HFFc6 (cell line): ENCODE measurements around the gene HTR2A. TPM values are rescaled to one million over a fixed set of nuclear protein-coding genes. Genes with fewer than 3 reads are reported as not detected.
A peak's percentile ranks its signal among the peaks of the same experiment; 100 is the strongest.
"Not testable (repeated sequence)": the region's sequence is repeated elsewhere in the genome, so short reads cannot be mapped to it uniquely, and the experiment has no call there.

Source experiments
- DNase-seq: peaks from one replicate; pipeline ENCODE4 v3.0.0-alpha.2; 2018
- H3K27ac Mint-ChIP-seq: 2 replicates; pipeline ENCODE4 v1.8.0; 2020; ENCODE audit warnings: mild to moderate bottlenecking, mixed read lengths
- H3K27me3 Mint-ChIP-seq: 2 replicates; pipeline ENCODE4 v1.8.0; 2021; ENCODE audit warnings: mild to moderate bottlenecking, moderate library complexity, mixed read lengths; ENCODE audit not compliant: insufficient read depth
- H3K36me3 Mint-ChIP-seq: 2 replicates; pipeline ENCODE4 v1.8.0; 2021; ENCODE audit warnings: low read depth, mixed read lengths
- H3K4me1 Mint-ChIP-seq: 2 replicates; pipeline ENCODE4 v1.8.0; 2020; ENCODE audit warnings: low read depth, mixed read lengths
- H3K4me3 Mint-ChIP-seq: 2 replicates; pipeline ENCODE4 v1.8.0; 2020; ENCODE audit warnings: mild to moderate bottlenecking, moderate library complexity, mixed read lengths
- H3K9me3 Mint-ChIP-seq: 2 replicates; pipeline ENCODE4 v1.8.0; 2020; ENCODE audit warnings: mild to moderate bottlenecking, mixed read lengths
- CTCF ChIP-seq: fragments of 200-600 bp; sonication (generic); IDR thresholded peaks from 2 replicates; pipeline ENCODE4 v1.5.0; 2021; ENCODE audit warnings: antibody characterized with exemption, mild to moderate bottlenecking
- total RNA-seq, 6 experiments: library from RNA; stranded (reverse); fragmentation: NEBNext Ultra II Directional; extraction: Animal tissue kit (Norgen Biotek cat#: 25700); gene quantifications; 2 replicates in 1 of 6; 3 replicates in 5 of 6; pipeline ENCODE4 v1.2.3, GENCODE V29; 2021

HTR2A gene
- total RNA-seq, 6 experiments from 2014 or later, result 0.09 TPM; not detected in 5

- no peak for TF ChIP-seq CTCF
- H3K27ac Mint-ChIP-seq, result no peak overlapping the region
- peaks cover 9% of the 10 kb centered on the region for H3K27me3 Mint-ChIP-seq
- no peak for DNase-seq
- H3K4me1 Mint-ChIP-seq, result no peaks in the 10 kb centered on the region
- peaks cover 17% of the 10 kb centered on the region for H3K9me3 Mint-ChIP-seq
- H3K4me3 Mint-ChIP-seq, result no peak overlapping the region
- H3K36me3 Mint-ChIP-seq, result peaks cover 13% of the 10 kb centered on the region; the same call in 1 of the 2 replicates
These were observed 80.5 kb downstream of the HTR2A start for GRCh38 chr13:46816371-46816770.

DNA sequence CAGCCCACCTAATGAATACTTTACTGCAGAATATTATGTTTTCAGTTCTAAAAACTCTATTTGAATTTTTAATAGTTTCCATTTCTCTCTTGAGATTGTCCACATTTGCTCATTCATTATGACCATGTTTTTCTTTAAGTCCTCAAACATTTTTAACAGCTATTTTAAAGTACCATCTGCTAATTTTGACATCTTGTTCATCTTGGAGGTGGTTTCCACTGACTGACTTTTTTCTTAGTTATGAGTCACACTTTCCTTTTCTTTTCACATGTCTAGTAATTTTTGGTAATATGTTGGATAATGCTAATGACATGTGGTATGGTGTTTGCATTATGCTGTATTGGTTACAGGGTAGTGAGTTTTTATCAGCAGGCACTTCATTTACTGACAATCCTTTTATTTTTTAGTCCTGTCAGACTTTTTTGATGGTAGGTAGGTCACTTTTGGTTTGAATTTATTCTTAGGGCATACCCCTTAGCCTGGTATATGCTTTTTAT lies 84.5 kb downstream of the HTR2A start:
- no peak for TF ChIP-seq CTCF
- Mint-ChIP-seq H3K4me3 (no peak overlapping the region), H3K36me3 (peaks cover 13% of the 10 kb centered on the region; the same call in 1 of the 2 replicates), H3K9me3 (peaks cover 17% of the 10 kb centered on the region), H3K27me3 (peaks cover 1% of the 10 kb centered on the region; the same call in 1 of the 2 replicates), H3K4me1 (peaks cover 12% of the 10 kb centered on the region), H3K27ac (no peak overlapping the region)
- DNase-seq, result no peak

DNA sequence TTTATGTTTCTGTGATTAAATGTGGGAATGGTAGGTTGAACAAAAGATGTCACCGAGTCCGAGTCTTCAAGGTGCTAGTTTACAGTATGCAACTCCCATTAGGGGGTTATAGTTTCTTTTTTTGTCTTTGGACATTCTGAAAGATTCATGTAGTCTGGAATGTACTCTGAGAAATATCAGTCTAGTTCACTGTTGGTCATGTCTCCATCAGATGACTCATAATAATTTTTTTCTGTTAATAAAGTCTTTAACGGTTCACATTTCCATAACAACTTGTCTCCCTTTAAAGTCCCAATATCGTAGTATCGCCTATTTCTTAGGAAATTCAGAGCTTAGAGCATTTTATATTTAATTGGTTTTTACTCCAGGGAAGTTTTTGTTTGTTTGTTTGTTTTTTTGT lies 86.4 kb downstream of the HTR2A start:
- Mint-ChIP-seq H3K4me3 (no peak overlapping the region; the same call in 1 of the 2 replicates), H3K36me3 (peaks cover 13% of the 10 kb centered on the region; the same call in 1 of the 2 replicates), H3K27ac (no peak overlapping the region), H3K27me3 (peaks cover 1% of the 10 kb centered on the region; the same call in 1 of the 2 replicates), H3K4me1 (peaks cover 12% of the 10 kb centered on the region), H3K9me3 (peaks cover 17% of the 10 kb centered on the region)
- TF ChIP-seq CTCF, result no peak
- no peak for DNase-seq

DNA sequence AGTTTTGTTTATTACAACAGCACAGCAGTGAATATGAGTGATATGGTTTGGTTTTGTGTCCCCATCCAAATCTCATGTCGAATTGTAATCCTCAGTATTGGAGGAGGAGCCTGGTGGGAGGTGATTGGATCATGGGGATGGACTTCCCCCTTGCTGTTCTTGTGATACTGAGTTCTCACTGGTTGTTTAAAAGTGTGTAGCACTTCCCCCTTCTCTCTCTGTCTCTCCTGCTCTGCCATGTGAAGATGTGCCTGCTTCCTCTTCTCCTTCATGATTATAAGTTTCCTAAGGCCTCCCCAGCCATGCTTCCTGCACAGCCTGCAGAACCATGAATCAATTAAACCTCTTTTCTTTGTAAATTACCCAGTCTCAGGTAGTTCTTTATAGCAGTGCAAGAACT lies 91.9 kb downstream of the HTR2A start:
- Mint-ChIP-seq H3K27ac (peak overlapping the region; percentile 94), H3K4me1 (peaks cover 47% of the 10 kb centered on the region)
- H3K4me3 Mint-ChIP-seq, H3K27me3 Mint-ChIP-seq, DNase-seq, H3K36me3 Mint-ChIP-seq, H3K9me3 Mint-ChIP-seq: not testable (repeated sequence)

GRCh38 chr13:46804391-46804815 lies 92.5 kb downstream of the HTR2A start:
- H3K9me3 Mint-ChIP-seq, result no peaks in the 10 kb centered on the region
- peak; percentile 36; the same call in 1 of the 2 replicates for TF ChIP-seq CTCF
- peak overlapping the region; percentile 94 for H3K27ac Mint-ChIP-seq
- no peak overlapping the region; the same call in 1 of the 2 replicates for H3K4me3 Mint-ChIP-seq
- DNase-seq, result peak; percentile 95
- H3K36me3 Mint-ChIP-seq, result no peaks in the 10 kb centered on the region
- peaks cover 44% of the 10 kb centered on the region for H3K4me1 Mint-ChIP-seq
- peaks cover 1% of the 10 kb centered on the region; the same call in 1 of the 2 replicates for H3K27me3 Mint-ChIP-seq

DNA sequence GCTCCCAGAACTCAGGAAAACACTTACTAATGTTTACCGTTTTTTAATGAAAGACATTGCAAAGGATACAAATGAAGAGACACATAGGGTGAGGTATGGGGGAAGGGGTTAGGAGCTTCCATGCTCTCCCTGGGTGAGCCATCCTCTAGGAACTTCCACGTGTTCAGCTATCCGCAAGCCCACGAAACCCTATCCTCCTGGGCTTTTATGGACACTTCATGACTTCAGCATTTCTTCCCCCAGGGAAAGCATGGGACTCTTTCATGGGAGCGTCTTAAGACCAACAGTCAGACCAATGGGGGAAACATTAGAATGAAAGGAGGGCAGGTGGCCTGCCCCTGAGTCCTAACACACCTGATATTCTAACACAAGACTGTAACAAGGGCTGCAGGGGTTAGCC lies 93.3 kb downstream of the HTR2A start:
- peaks cover 44% of the 10 kb centered on the region for H3K4me1 Mint-ChIP-seq
- H3K27me3 Mint-ChIP-seq, result peaks cover 1% of the 10 kb centered on the region; the same call in 1 of the 2 replicates
- no peak for DNase-seq
- H3K27ac Mint-ChIP-seq, result peak overlapping the region; percentile 87
- no peaks in the 10 kb centered on the region for H3K9me3 Mint-ChIP-seq
- no peak for TF ChIP-seq CTCF
- peak overlapping the region; percentile 32; the same call in 1 of the 2 replicates for H3K4me3 Mint-ChIP-seq
- no peaks in the 10 kb centered on the region for H3K36me3 Mint-ChIP-seq
